K562 (cell line): ENCODE data around the gene CRYBG1. TPM values are rescaled to one million over a fixed set of nuclear protein-coding genes. Genes with fewer than 3 reads are reported as not detected.

Experiments
- ATAC-seq: fragments of 200-7000 bp; cut with Tn5 transposase; 3 replicates; pipeline ENCODE4 v1.9.1; 2020; ENCODE audit warnings: moderate library complexity
- BruUV-seq: library from RNA; stranded (reverse); fragments of 400-500 nt; replicated peaks from 2 replicates; lab custom pipeline; 2021; lab: Mats Ljungman, UMichigan
- CTCF ChIA-PET: fragments of 300-600 bp; formaldehyde crosslinking; extraction: SDS; loops from one replicate; lab custom pipeline; 2021; ENCODE audit warnings: low intra/inter-chr PET ratio; lab: Yijun Ruan, JAX
- POLR2A ChIA-PET: fragments of 300-600, 350-650 bp; sonication (Branson Sonifier 250); formaldehyde crosslinking; extraction: SDS; loops from one replicate; lab custom pipeline; 2021; ENCODE audit warnings: antibody characterized with exemption, inconsistent platforms; lab: Yijun Ruan, JAX
- DNase-seq, 4 experiments: peaks; one replicate each; pipeline versions ENCODE4 v3.0.0 to v3.0.0-alpha.2; 2011 to 2018; ENCODE audit warnings: low spot score in 3 of 4, mixed read lengths in 3 of 4; ENCODE audit errors: extremely low read depth in 1 of 4
- FAIRE-seq: peaks from 2 replicates; lab custom pipeline; 2011; peaks lifted over from hg19 to GRCh38; lab: Jason Lieb, UNC
- H2AFZ ChIP-seq: 2 replicates; pipeline ENCODE4 v1.6.0; 2011; ENCODE audit warnings: low read depth, low read length, control low read depth, inconsistent platforms
- H3K27ac ChIP-seq: fragments of 200-600 bp; 3 replicates; pipeline ENCODE4 v1.8.0; 2011; ENCODE audit warnings: low read depth, mild to moderate bottlenecking, control low read depth, inconsistent platforms, low read length, moderate library complexity, mixed read lengths; ENCODE audit errors: extremely low read depth
- H3K27me3 ChIP-seq, 2 experiments: fragments of 300-600 bp in 1 of 2; 2 replicates in 1 of 2; 3 replicates in 1 of 2; pipeline versions ENCODE4 v1.6.0 to v1.8.0; 2011; ENCODE audit warnings: inconsistent platforms in 2 of 2, low read length in 2 of 2, mild to moderate bottlenecking in 1 of 2, mixed read lengths in 1 of 2, moderate library complexity in 1 of 2; ENCODE audit not compliant: control insufficient read depth in 2 of 2, insufficient read depth in 2 of 2
- H3K36me3 ChIP-seq: fragments of 300-600 bp; 3 replicates; pipeline ENCODE4 v1.8.0; 2011; ENCODE audit warnings: mild to moderate bottlenecking, low read length, inconsistent platforms; ENCODE audit not compliant: control insufficient read depth, insufficient read depth
- H3K4me1 ChIP-seq, 2 experiments: fragments of 200-600 bp in 1 of 2; replicated peaks in 1 of 2; 2 replicates in 1 of 2; 3 replicates in 1 of 2; pipeline versions ENCODE4 v1.5.1 to v1.8.0; 2011; ENCODE audit warnings: inconsistent platforms in 2 of 2, low read length in 2 of 2, mild to moderate bottlenecking in 1 of 2, mixed read lengths in 1 of 2, moderate library complexity in 1 of 2; ENCODE audit not compliant: control insufficient read depth in 2 of 2, insufficient read depth in 2 of 2
- H3K4me2 ChIP-seq: 2 replicates; pipeline ENCODE4 v1.6.1; 2011; ENCODE audit warnings: low read length, control low read depth, inconsistent platforms, mixed read lengths; ENCODE audit not compliant: insufficient read depth
- H3K4me3 ChIP-seq: fragments of 200-600 bp; sonication (generic), shearing (Covaris generic); 2 replicates; pipeline ENCODE4 v1.5.1; 2016; ENCODE audit warnings: control low read depth, inconsistent platforms
- H3K79me2 ChIP-seq: fragments of 200-600 bp; 3 replicates; pipeline ENCODE4 v1.8.0; 2011; ENCODE audit warnings: low read length, inconsistent platforms; ENCODE audit not compliant: control insufficient read depth, insufficient read depth
- H3K9ac ChIP-seq, 2 experiments: 2 replicates each; pipeline versions ENCODE4 v1.6.0 to v1.6.1; 2011; ENCODE audit warnings: low read depth in 2 of 2, low read length in 2 of 2, control low read depth in 1 of 2, inconsistent platforms in 1 of 2, mild to moderate bottlenecking in 1 of 2, mixed read lengths in 1 of 2; ENCODE audit not compliant: insufficient read depth in 1 of 2
- H3K9me1 ChIP-seq: one replicate; pipeline ENCODE4 v1.6.0; 2011; ENCODE audit warnings: inconsistent platforms, mild to moderate bottlenecking, low read length, moderate library complexity; ENCODE audit not compliant: control insufficient read depth, insufficient read depth
- H3K9me3 ChIP-seq: replicated peaks from 2 replicates; pipeline ENCODE4 v1.5.1; 2011; ENCODE audit warnings: low read depth, low read length, inconsistent platforms; ENCODE audit not compliant: control insufficient read depth, insufficient read depth
- H4K20me1 ChIP-seq: replicated peaks from 2 replicates; pipeline ENCODE4 v1.6.1; 2011; ENCODE audit warnings: low read length, inconsistent platforms, mixed read lengths; ENCODE audit not compliant: control insufficient read depth, insufficient read depth
- BRD9 ChIP-seq: fragments of 450-650 bp; IDR thresholded peaks from 2 replicates; pipeline ENCODE4 v1.6.1; 2018; ENCODE audit warnings: low read depth; ENCODE audit not compliant: partially characterized antibody
- CBX8 ChIP-seq: fragments of 200-600 bp; sonication (generic); IDR thresholded peaks from 2 replicates; pipeline ENCODE4 v1.6.1; 2012; ENCODE audit warnings: borderline replicate concordance, mixed run types, low read depth, mild to moderate bottlenecking, moderate library complexity, mixed read lengths, low read length, control low read depth, inconsistent platforms; ENCODE audit not compliant: poor library complexity, severe bottlenecking; ENCODE audit errors: extremely low read depth
- ETS1 ChIP-seq: conservative IDR thresholded peaks from 2 replicates; pipeline ENCODE4 v1.6.1; 2011; ENCODE audit warnings: low read depth, mild to moderate bottlenecking, low read length; ENCODE audit not compliant: control insufficient read depth
- ID3 ChIP-seq, 2 experiments: fragments of 250-450 bp in 1 of 2; fragments of 450-650 bp in 1 of 2; sonication (Bioruptor Pico) in 1 of 2; IDR thresholded peaks; 2 replicates each; pipeline versions ENCODE4 v1.6.1 to v1.8.0; 2016 to 2021; ENCODE audit warnings: mild to moderate bottlenecking in 2 of 2, moderate library complexity in 2 of 2, missing compliant biosample characterization in 1 of 2, missing genetic modification characterization in 1 of 2
- MAFK ChIP-seq: IDR thresholded peaks from 2 replicates; pipeline ENCODE4 v1.6.1; 2011; ENCODE audit warnings: low read length, improper control_type of control experiment
- MEF2D ChIP-seq: conservative IDR thresholded peaks from 2 replicates; pipeline ENCODE4 v1.6.1; 2016; ENCODE audit warnings: low read depth, missing genetic modification characterization, missing compliant biosample characterization
- ZFP30 ChIP-seq: fragments of 250-450 bp; sonication (Bioruptor Pico); IDR thresholded peaks from 2 replicates; pipeline ENCODE4 v1.8.0; 2022; ENCODE audit warnings: moderate library complexity, mild to moderate bottlenecking, inconsistent platforms, borderline replicate concordance
- WGBS: fragments of 100-300 bp; shearing (Covaris generic); methylation state at CpG from one replicate; pipeline ENCODE4 v1.1.6; 2016; ENCODE audit warnings: low coverage, mixed read lengths; ENCODE audit not compliant: insufficient coverage; ENCODE audit errors: missing lambda C conversion rate; 5-methylcytosine and 5-hydroxymethylcytosine counted together
- in situ Hi-C: fragments of 300-500 bp; cut with MboI; formaldehyde crosslinking; loops from 4 replicates; pipeline ENCODE4 v1.15.0; 2018; ENCODE audit warnings: inconsistent platforms, mixed read lengths
- intact Hi-C: fragments of 100-400 bp; cut with micrococcal nuclease; formaldehyde crosslinking; loops from 2 replicates; pipeline ENCODE4 v1.14.2; 2022
- polyA plus RNA-seq, 8 experiments: library from polyadenylated mRNA; depleted of rRNA in 4 of 8; stranded (reverse) in 5 of 8; unstranded in 3 of 8; fragments of >200 nt; fragmentation: Nextera tagmentation in 2 of 8; fragmentation: Illumina TruSeq in 1 of 8; extraction: Ambion mirVana in 2 of 8; extraction: Trizol in 1 of 8; gene quantifications; 2 replicates each; pipeline versions ENCODE4 v1.2.1 to v1.2.3, GENCODE V29; 2011 to 2014; ENCODE audit warnings: inconsistent platforms in 1 of 8, missing spikeins in 1 of 8
- total RNA-seq, 7 experiments: library from RNA; depleted of rRNA in 6 of 7; stranded (reverse); fragments of >200 nt in 6 of 7; fragmentation: Illumina TruSeq in 2 of 7; extraction: Trizol in 2 of 7; gene quantifications; 2 replicates each; pipeline versions ENCODE4 v1.2.1 to v1.2.3, GENCODE V29; 2011 to 2021; ENCODE audit warnings: low replicate concordance in 1 of 7

Gene CRYBG1
- total and polyA plus RNA-seq, 9 of the 15 experiments (the other 6 are each of a cell fraction or from before 2014, with no cell fraction given): 0.07 to 0.47 (median 0.11) TPM

- POLR2A ChIA-PET: interaction anchor here (0.6 kb wide), 1 partner anchor 586 kb away, joined by 6 read pairs; no protein-coding TSS in a partner anchor
These were observed 179.4 kb downstream of the CRYBG1 start for GRCh38 chr6:106539936-106540335.

More at GRCh38 chr6:106539936-106540335, 179.4 kb downstream of the CRYBG1 start:
- H3K27ac ChIP-seq: no peak overlapping the region
- no peaks in the 10 kb centered on the region for H3K9me3 ChIP-seq
- no peaks in the 10 kb centered on the region for H3K79me2 ChIP-seq
- no peaks in the 10 kb centered on the region for H4K20me1 ChIP-seq
- H3K9ac ChIP-seq: no peak overlapping the region
- intact Hi-C loops: no loop called here
- in situ Hi-C loops: no loop called here
- H2AFZ ChIP-seq: no peak overlapping the region
- H3K9me1 ChIP-seq: no peaks in the 10 kb centered on the region
- H3K4me2 ChIP-seq: no peak overlapping the region
- H3K4me3 ChIP-seq: no peak overlapping the region
- 15% methylated on average over 9 of the region's 9 CpGs for WGBS
- no peaks in the 10 kb centered on the region for H3K4me1 ChIP-seq
- no peak for FAIRE-seq
- BruUV-seq: no TSS peak
- TF ChIP-seq ID3 (CRISPR knock-in tag; IDR thresholded peaks at IDR 0.05) (no peak), ID3 (tag; IDR thresholded peaks at IDR 0.05) (no peak), MAFK (no peak), MEF2D (tag) (no peak), ZFP30 (no peak), CBX8 (peak; percentile 21), ETS1 (no peak), BRD9 (no peak)
- no peaks in the 10 kb centered on the region for H3K36me3 ChIP-seq
- no peak for ATAC-seq
- H3K27me3 ChIP-seq: peaks cover 36 to 38% of the 10 kb centered on the region in 2 experiments
- CTCF ChIA-PET: no interaction called here
- DNase-seq: no peak
